ENCODE results near the gene NRL.

The NRL gene

GRCh38 chr14:24139272-24139934 lies 24.7 kb upstream of the NRL start:
- Histone ChIP-seq H3K27me3 (ENCODE audit: insufficient read depth, low read depth, severe bottlenecking) (no peaks in the 10 kb centered on the region), H3K27ac (peak overlapping the region; percentile 96; the same call in 1 of the 2 replicates), H3K9me3 (ENCODE audit: severe bottlenecking) (no peaks in the 10 kb centered on the region), H3K36me3 (peaks cover 38% of the 10 kb centered on the region), H3K4me3 (ENCODE audit: low read depth, low read length) (peak overlapping the region; percentile 87)
- TF ChIP-seq CTCF (IDR thresholded peaks at IDR 0.05; ENCODE audit: low read depth, low read length): peak; percentile 23; the same call in 1 of the 2 replicates
- peak; percentile 35 for DNase-seq

GRCh38 chr14:24138396-24139271 lies 23.9 kb upstream of the NRL start:
- DNase-seq: peak; percentile 50
- H3K4me3 ChIP-seq (ENCODE audit: low read depth, low read length): no peak overlapping the region
- H3K36me3 ChIP-seq: peaks cover 31% of the 10 kb centered on the region
- H3K9me3 ChIP-seq (ENCODE audit: severe bottlenecking): no peaks in the 10 kb centered on the region
- H3K27ac ChIP-seq: no peak overlapping the region
- H3K27me3 ChIP-seq (ENCODE audit: insufficient read depth, low read depth, severe bottlenecking): no peaks in the 10 kb centered on the region
- TF ChIP-seq CTCF (IDR thresholded peaks at IDR 0.05; ENCODE audit: low read depth, low read length): no peak

- no peaks in the 10 kb centered on the region for H3K9me3 ChIP-seq (ENCODE audit: severe bottlenecking)
- peaks cover 28% of the 10 kb centered on the region for H3K36me3 ChIP-seq
- TF ChIP-seq CTCF (IDR thresholded peaks at IDR 0.05; ENCODE audit: low read depth, low read length): no peak
- no peaks in the 10 kb centered on the region for H3K27me3 ChIP-seq (ENCODE audit: insufficient read depth, low read depth, severe bottlenecking)
- H3K4me3 ChIP-seq (ENCODE audit: low read depth, low read length): no peak overlapping the region
- no peak for DNase-seq
- no peak overlapping the region for H3K27ac ChIP-seq
Measured at GRCh38 chr14:24137529-24138395, 23.0 kb upstream of the NRL start.

GRCh38 chr14:24136684-24137528 lies 22.2 kb upstream of the NRL start:
- peak overlapping the region; percentile 74 for H3K4me3 ChIP-seq (ENCODE audit: low read depth, low read length)
- DNase-seq: no peak
- peaks cover 28% of the 10 kb centered on the region for H3K36me3 ChIP-seq
- no peak for TF ChIP-seq CTCF (IDR thresholded peaks at IDR 0.05; ENCODE audit: low read depth, low read length)
- no peaks in the 10 kb centered on the region for H3K9me3 ChIP-seq (ENCODE audit: severe bottlenecking)
- no peaks in the 10 kb centered on the region for H3K27me3 ChIP-seq (ENCODE audit: insufficient read depth, low read depth, severe bottlenecking)
- peak overlapping the region; percentile 73; the same call in 1 of the 2 replicates for H3K27ac ChIP-seq

Data from WERI-Rb-1 (cell line).